ENCODE data around the gene PIGU. TPM values are rescaled to one million over a fixed set of nuclear protein-coding genes. Genes with fewer than 3 reads are reported as not detected.

The PIGU gene
- total RNA-seq, 1 donor: 9.0 TPM

GRCh38 chr20:34628026-34628425 is 48.9 kb downstream of the PIGU start:
- no peaks in the 10 kb centered on the region for H3K36me3 ChIP-seq (ENCODE audit: insufficient read depth, low read length)
- no peaks in the 10 kb centered on the region for H3K79me2 ChIP-seq (ENCODE audit: insufficient read depth, low read length)
- H3K4me3 ChIP-seq (ENCODE audit: insufficient read depth, low read length): no peak overlapping the region
- no peaks in the 10 kb centered on the region for H3K4me1 ChIP-seq (ENCODE audit: insufficient read depth, low read length)
- H3K4me2 ChIP-seq (ENCODE audit: insufficient read depth, low read length): no peak overlapping the region
- DNase-seq (ENCODE audit: insufficient read length, low spot score, missing footprints): no peak
- no peaks in the 10 kb centered on the region for H3K27me3 ChIP-seq (ENCODE audit: insufficient read depth, low read length)
- no peak overlapping the region for H3K27ac ChIP-seq (ENCODE audit: low read depth, low read length)
- no peaks in the 10 kb centered on the region for H3K9me3 ChIP-seq (ENCODE audit: low read depth, low read length)
- TF ChIP-seq CTCF (IDR thresholded peaks at IDR 0.05; ENCODE audit: extremely low read depth, low read depth, low read length): no peak
- no peak overlapping the region for H2AFZ ChIP-seq (ENCODE audit: low read length)
- H4K20me1 ChIP-seq (ENCODE audit: insufficient read depth, low read length): no peaks in the 10 kb centered on the region

- no peak for TF ChIP-seq CTCF (IDR thresholded peaks at IDR 0.05; ENCODE audit: extremely low read depth, low read depth, low read length)
- H4K20me1 ChIP-seq (ENCODE audit: insufficient read depth, low read length): no peaks in the 10 kb centered on the region
- H3K27me3 ChIP-seq (ENCODE audit: insufficient read depth, low read length): no peaks in the 10 kb centered on the region
- no peaks in the 10 kb centered on the region for H3K4me1 ChIP-seq (ENCODE audit: insufficient read depth, low read length)
- H2AFZ ChIP-seq (ENCODE audit: low read length): no peak overlapping the region
- no peaks in the 10 kb centered on the region for H3K36me3 ChIP-seq (ENCODE audit: insufficient read depth, low read length)
- no peaks in the 10 kb centered on the region for H3K9me3 ChIP-seq (ENCODE audit: low read depth, low read length)
- no peak overlapping the region for H3K4me3 ChIP-seq (ENCODE audit: insufficient read depth, low read length)
- H3K4me2 ChIP-seq (ENCODE audit: insufficient read depth, low read length): no peak overlapping the region
- H3K79me2 ChIP-seq (ENCODE audit: insufficient read depth, low read length): no peaks in the 10 kb centered on the region
- no peak overlapping the region for H3K27ac ChIP-seq (ENCODE audit: low read depth, low read length)
- DNase-seq (ENCODE audit: insufficient read length, low spot score, missing footprints): no peak
Measured at GRCh38 chr20:34627458-34627857, 49.4 kb downstream of the PIGU start.

GRCh38 chr20:34626992-34627391 is 49.9 kb downstream of the PIGU start:
- Histone ChIP-seq H4K20me1 (ENCODE audit: insufficient read depth, low read length) (no peaks in the 10 kb centered on the region), H3K4me1 (ENCODE audit: insufficient read depth, low read length) (no peaks in the 10 kb centered on the region), H3K4me3 (ENCODE audit: insufficient read depth, low read length) (no peak overlapping the region), H3K36me3 (ENCODE audit: insufficient read depth, low read length) (no peaks in the 10 kb centered on the region), H3K79me2 (ENCODE audit: insufficient read depth, low read length) (no peaks in the 10 kb centered on the region), H3K9me3 (ENCODE audit: low read depth, low read length) (no peaks in the 10 kb centered on the region), H2AFZ (ENCODE audit: low read length) (no peak overlapping the region), H3K27ac (ENCODE audit: low read depth, low read length) (no peak overlapping the region), H3K27me3 (ENCODE audit: insufficient read depth, low read length) (no peaks in the 10 kb centered on the region), H3K4me2 (ENCODE audit: insufficient read depth, low read length) (no peak overlapping the region)
- TF ChIP-seq CTCF (IDR thresholded peaks at IDR 0.05; ENCODE audit: extremely low read depth, low read depth, low read length): no peak
- DNase-seq (ENCODE audit: insufficient read length, low spot score, missing footprints): no peak

GRCh38 chr20:34624629-34625028 is 52.3 kb downstream of the PIGU start:
- Histone ChIP-seq H3K36me3 (ENCODE audit: insufficient read depth, low read length) (no peaks in the 10 kb centered on the region), H3K79me2 (ENCODE audit: insufficient read depth, low read length) (no peaks in the 10 kb centered on the region), H3K4me2 (ENCODE audit: insufficient read depth, low read length) (no peak overlapping the region), H3K9me3 (ENCODE audit: low read depth, low read length) (no peaks in the 10 kb centered on the region), H2AFZ (ENCODE audit: low read length) (no peak overlapping the region), H3K4me3 (ENCODE audit: insufficient read depth, low read length) (no peak overlapping the region), H3K4me1 (ENCODE audit: insufficient read depth, low read length) (peaks cover 6% of the 10 kb centered on the region), H4K20me1 (ENCODE audit: insufficient read depth, low read length) (no peaks in the 10 kb centered on the region), H3K27me3 (ENCODE audit: insufficient read depth, low read length) (no peaks in the 10 kb centered on the region), H3K27ac (ENCODE audit: low read depth, low read length) (no peak overlapping the region)
- no peak for DNase-seq (ENCODE audit: insufficient read length, low spot score, missing footprints)
- TF ChIP-seq CTCF (IDR thresholded peaks at IDR 0.05; ENCODE audit: extremely low read depth, low read depth, low read length): no peak

Measured in osteoblast (primary cell).